HL-60 (cell line): Measurements from ENCODE around the gene SPATA21.

ENCODE experiments used
- DNase-seq, 2 experiments: peaks; one replicate each; pipeline ENCODE4 v3.0.0-alpha.2; 2010 to 2020; ENCODE audit warnings: low read depth in 1 of 2, low spot score in 1 of 2
- H3K27ac ChIP-seq: fragments of 250-450 bp; sonication (Bioruptor Pico); replicated peaks from 2 replicates; pipeline ENCODE4 v1.5.1; 2020; ENCODE audit warnings: mild to moderate bottlenecking, moderate library complexity
- H3K27me3 ChIP-seq: fragments of 250-450 bp; sonication (Bioruptor Pico); 2 replicates; pipeline ENCODE4 v1.5.1; 2021; ENCODE audit warnings: mild to moderate bottlenecking, moderate library complexity; ENCODE audit not compliant: insufficient read depth, poor library complexity, severe bottlenecking
- H3K4me3 ChIP-seq: replicated peaks from 2 replicates; pipeline ENCODE4 v1.5.1; 2011; ENCODE audit warnings: mild to moderate bottlenecking, control low read depth, low read length; ENCODE audit not compliant: insufficient read depth
- CTCF ChIP-seq: IDR thresholded peaks from one replicate; pipeline ENCODE4 v1.5.1; 2011; ENCODE audit warnings: low read length, control low read depth, inconsistent platforms; ENCODE audit not compliant: insufficient read depth
- GABPA ChIP-seq: IDR thresholded peaks from 2 replicates; pipeline ENCODE4 v1.6.1; 2012; ENCODE audit warnings: low read depth
- POLR2AphosphoS5 ChIP-seq: IDR thresholded peaks from 2 replicates; pipeline ENCODE4 v1.6.1; 2012; ENCODE audit warnings: low read depth
- REST ChIP-seq: IDR thresholded peaks from 2 replicates; pipeline ENCODE4 v1.6.1; 2012; ENCODE audit warnings: low read depth; ENCODE audit not compliant: insufficient replicate concordance
- SPI1 ChIP-seq: IDR thresholded peaks from 2 replicates; pipeline ENCODE4 v1.6.1; 2012; ENCODE audit warnings: low read depth, mild to moderate bottlenecking, borderline replicate concordance

SPATA21 gene

GRCh38 chr1:16385659-16386453 is 51.4 kb downstream of the SPATA21 start:
- Histone ChIP-seq H3K4me3 (no peak overlapping the region), H3K27ac (no peak overlapping the region), H3K27me3 (no peaks in the 10 kb centered on the region)
- TF ChIP-seq POLR2AphosphoS5: no peak
- no peak for TF ChIP-seq CTCF
- TF ChIP-seq SPI1: no peak
- TF ChIP-seq GABPA: no peak
- TF ChIP-seq REST: no peak
- no peak for DNase-seq

- no peak overlapping the region for H3K27ac ChIP-seq
Measured at GRCh38 chr1:16383888-16384287, 53.3 kb downstream of the SPATA21 start.

More at GRCh38 chr1:16383888-16384287, 53.3 kb downstream of the SPATA21 start:
- DNase-seq: no peak
- no peak for TF ChIP-seq SPI1
- TF ChIP-seq POLR2AphosphoS5: no peak
- TF ChIP-seq CTCF: no peak
- no peak for TF ChIP-seq GABPA
- no peak for TF ChIP-seq REST
- Histone ChIP-seq H3K4me3 (no peak overlapping the region), H3K27me3 (no peaks in the 10 kb centered on the region)
